ENCODE results near the gene ARL2. TPM values are rescaled to one million over a fixed set of nuclear protein-coding genes. Genes with fewer than 3 reads are reported as not detected.

ARL2 gene
- total and polyA plus RNA-seq, 2 donors (not counting 3 experiments of a cell fraction or from before 2014, with no cell fraction given) = 109 to 259 TPM

DNA sequence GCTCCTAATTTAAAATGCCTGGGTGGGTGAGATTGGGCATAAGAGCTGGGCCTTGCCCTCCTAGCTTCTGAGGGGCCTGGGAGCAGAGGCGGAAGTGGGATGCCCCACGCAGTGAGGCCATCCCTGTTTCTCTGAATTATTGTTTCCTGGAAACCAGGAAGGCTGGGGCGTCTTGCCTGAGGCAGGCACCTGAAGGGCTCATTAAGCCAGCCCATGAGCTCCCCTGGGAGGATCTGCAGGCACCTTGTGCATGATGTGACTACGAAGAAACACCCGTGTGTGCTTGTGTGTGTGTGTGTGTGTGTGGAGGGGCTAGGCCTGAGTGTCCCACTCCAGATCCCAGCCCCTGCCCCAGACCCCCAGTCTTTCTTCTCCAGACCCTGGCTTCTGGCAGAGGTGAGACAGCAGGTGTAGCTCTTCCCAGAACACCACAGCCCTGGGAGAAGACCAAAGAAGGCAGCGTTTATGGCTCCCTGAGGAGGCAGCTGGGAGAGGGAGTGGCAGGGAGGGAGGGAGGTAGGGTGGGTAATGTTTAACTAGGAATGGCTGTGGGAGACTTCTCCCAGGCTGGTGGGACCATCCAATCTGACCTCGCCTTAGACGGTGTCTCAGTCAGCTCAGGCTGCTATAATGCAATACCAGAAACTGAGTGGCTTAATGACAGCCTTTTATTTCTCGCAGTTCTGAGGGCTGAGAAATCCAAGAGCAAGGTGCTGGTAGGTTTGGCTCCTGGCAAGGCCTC is 15.1 kb upstream of the ARL2 start:
- no peaks in the 10 kb centered on the region for H3K9me1 ChIP-seq (replicated peaks; ENCODE audit: control insufficient read depth, extremely low read depth, insufficient read depth, low read length)
- DNase-seq (ENCODE audit: low read depth, low spot score) (no peak), FAIRE-seq (no peak)
- H3K79me2 ChIP-seq (ENCODE audit: control insufficient read depth, insufficient read depth, low read length) = no peaks in the 10 kb centered on the region
- H3K27ac ChIP-seq (ENCODE audit: insufficient read depth, low read depth, low read length) = no peak overlapping the region
- ChIA-PET POLR2A (no interaction called here), CTCF (interaction anchor here (0.8 to 4.2 kb wide), 5 partner anchors 9 to 81 kb away, joined by 3 to 40 read pairs (median 14); partner anchors contain the start of genes ARL2 and ATG2A)
- no peaks in the 10 kb centered on the region for H3K36me3 ChIP-seq (ENCODE audit: control insufficient read depth in 2 of 2, extremely low read depth in 1 of 2, insufficient read depth in 2 of 2, low read length in 2 of 2)
- H4K20me1 ChIP-seq (replicated peaks; ENCODE audit: control insufficient read depth, extremely low read depth, insufficient read depth, low read length) = no peaks in the 10 kb centered on the region
- H3K9ac ChIP-seq (replicated peaks; ENCODE audit: extremely low read depth, insufficient read depth, low read length) = no peak overlapping the region
- H3K9me3 ChIP-seq (replicated peaks; ENCODE audit: control insufficient read depth, insufficient read depth, low read length) = no peaks in the 10 kb centered on the region
- no peak overlapping the region for H2AFZ ChIP-seq (ENCODE audit: low read depth, low read length)
- H3K27me3 ChIP-seq (ENCODE audit: control insufficient read depth in 2 of 2, insufficient read depth in 2 of 2, low read length in 2 of 2) = no peaks in the 10 kb centered on the region
- H3K4me2 ChIP-seq (ENCODE audit: insufficient read depth, low read length) = no peak overlapping the region
- BruUV-seq (replicated peaks) = no TSS peak
- TF ChIP-seq, protein P1, sequence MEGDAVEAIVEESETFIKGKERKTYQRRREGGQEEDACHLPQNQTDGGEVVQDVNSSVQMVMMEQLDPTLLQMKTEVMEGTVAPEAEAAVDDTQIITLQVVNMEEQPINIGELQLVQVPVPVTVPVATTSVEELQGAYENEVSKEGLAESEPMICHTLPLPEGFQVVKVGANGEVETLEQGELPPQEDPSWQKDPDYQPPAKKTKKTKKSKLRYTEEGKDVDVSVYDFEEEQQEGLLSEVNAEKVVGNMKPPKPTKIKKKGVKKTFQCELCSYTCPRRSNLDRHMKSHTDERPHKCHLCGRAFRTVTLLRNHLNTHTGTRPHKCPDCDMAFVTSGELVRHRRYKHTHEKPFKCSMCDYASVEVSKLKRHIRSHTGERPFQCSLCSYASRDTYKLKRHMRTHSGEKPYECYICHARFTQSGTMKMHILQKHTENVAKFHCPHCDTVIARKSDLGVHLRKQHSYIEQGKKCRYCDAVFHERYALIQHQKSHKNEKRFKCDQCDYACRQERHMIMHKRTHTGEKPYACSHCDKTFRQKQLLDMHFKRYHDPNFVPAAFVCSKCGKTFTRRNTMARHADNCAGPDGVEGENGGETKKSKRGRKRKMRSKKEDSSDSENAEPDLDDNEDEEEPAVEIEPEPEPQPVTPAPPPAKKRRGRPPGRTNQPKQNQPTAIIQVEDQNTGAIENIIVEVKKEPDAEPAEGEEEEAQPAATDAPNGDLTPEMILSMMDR (IDR thresholded peaks at IDR 0.05; ENCODE audit: extremely low read depth in 1 of 2, insufficient read depth in 1 of 2, low read depth in 1 of 2, low read length in 2 of 2) = no peak
- no peak overlapping the region for H3K4me3 ChIP-seq (replicated peaks in 1 of 3; ENCODE audit: insufficient read depth in 1 of 3, low read depth in 1 of 3, low read length in 3 of 3)
- dilution Hi-C loops (cut with MboI; ENCODE audit: extremely low pct_ligation_motif_present, low sequenced_read_pairs) (no loop called here), intact Hi-C loops (cut with micrococcal nuclease) (no loop called here)
- no peaks in the 10 kb centered on the region for H3K4me1 ChIP-seq (ENCODE audit: control insufficient read depth, extremely low read depth, insufficient read depth, low read length)

DNA sequence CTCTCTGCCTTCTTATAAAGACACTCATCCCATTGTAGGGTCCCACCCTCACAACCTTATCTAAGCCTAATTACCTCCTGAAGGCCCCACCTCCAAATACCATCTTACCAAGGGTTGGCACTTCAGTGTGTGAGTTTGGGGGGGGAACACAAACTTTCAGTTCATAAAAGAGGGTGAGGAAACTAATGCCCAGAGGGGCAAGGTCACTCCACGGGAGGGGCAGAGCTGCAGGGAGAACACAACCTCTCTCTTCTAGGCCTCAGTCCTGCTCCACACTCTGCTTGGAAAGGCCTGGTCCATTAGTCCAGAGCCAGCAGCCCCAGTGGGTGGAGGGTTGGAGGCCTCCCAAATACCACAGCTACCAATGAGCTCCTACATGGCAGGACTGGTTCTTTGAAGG is 14.5 kb upstream of the ARL2 start:
- Histone ChIP-seq H3K79me2 (ENCODE audit: control insufficient read depth, insufficient read depth, low read length) (no peaks in the 10 kb centered on the region), H3K4me1 (ENCODE audit: control insufficient read depth, extremely low read depth, insufficient read depth, low read length) (no peaks in the 10 kb centered on the region), H3K27ac (ENCODE audit: insufficient read depth, low read depth, low read length) (no peak overlapping the region), H3K9ac (replicated peaks; ENCODE audit: extremely low read depth, insufficient read depth, low read length) (no peak overlapping the region), H3K36me3 (ENCODE audit: control insufficient read depth in 2 of 2, extremely low read depth in 1 of 2, insufficient read depth in 2 of 2, low read length in 2 of 2) (no peaks in the 10 kb centered on the region), H4K20me1 (replicated peaks; ENCODE audit: control insufficient read depth, extremely low read depth, insufficient read depth, low read length) (no peaks in the 10 kb centered on the region), H3K27me3 (ENCODE audit: control insufficient read depth in 2 of 2, insufficient read depth in 2 of 2, low read length in 2 of 2) (no peaks in the 10 kb centered on the region), H3K4me2 (ENCODE audit: insufficient read depth, low read length) (no peak overlapping the region), H3K4me3 (replicated peaks in 1 of 3; ENCODE audit: insufficient read depth in 1 of 3, low read depth in 1 of 3, low read length in 3 of 3) (no peak overlapping the region), H2AFZ (ENCODE audit: low read depth, low read length) (no peak overlapping the region), H3K9me1 (replicated peaks; ENCODE audit: control insufficient read depth, extremely low read depth, insufficient read depth, low read length) (no peaks in the 10 kb centered on the region), H3K9me3 (replicated peaks; ENCODE audit: control insufficient read depth, insufficient read depth, low read length) (no peaks in the 10 kb centered on the region)
- no peak for TF ChIP-seq GATA2 (IDR thresholded peaks at IDR 0.05; ENCODE audit: insufficient read depth, insufficient read length, low read depth, low read length)
- TF ChIP-seq, protein P2, sequence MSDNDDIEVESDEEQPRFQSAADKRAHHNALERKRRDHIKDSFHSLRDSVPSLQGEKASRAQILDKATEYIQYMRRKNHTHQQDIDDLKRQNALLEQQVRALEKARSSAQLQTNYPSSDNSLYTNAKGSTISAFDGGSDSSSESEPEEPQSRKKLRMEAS (IDR thresholded peaks at IDR 0.05; ENCODE audit: insufficient read depth, insufficient read length) = no peak
- TF ChIP-seq POLR2AphosphoS5 (IDR thresholded peaks at IDR 0.05; ENCODE audit: insufficient read depth, low read depth, low read length) = no peak
- TF ChIP-seq FOS (IDR thresholded peaks at IDR 0.05; ENCODE audit: borderline replicate concordance, insufficient read depth, low read length) = no peak
- TF ChIP-seq JUN (IDR thresholded peaks at IDR 0.05; ENCODE audit: borderline replicate concordance, insufficient read depth, insufficient read length, low read depth) = no peak
- TF ChIP-seq, protein P1 (IDR thresholded peaks at IDR 0.05; ENCODE audit: extremely low read depth in 1 of 2, insufficient read depth in 1 of 2, low read depth in 1 of 2, low read length in 2 of 2) = no peak
- TF ChIP-seq MYC (IDR thresholded peaks at IDR 0.05; ENCODE audit: low read depth, low read length) = no peak
- no peak for TF ChIP-seq EZH2 (IDR thresholded peaks at IDR 0.05; ENCODE audit: borderline replicate concordance, low read depth, low read length, severe bottlenecking)
- TF ChIP-seq POLR2A (IDR thresholded peaks at IDR 0.05; ENCODE audit: low read depth, low read length) = no peak
- dilution Hi-C loops (cut with MboI; ENCODE audit: extremely low pct_ligation_motif_present, low sequenced_read_pairs) (no loop called here), intact Hi-C loops (cut with micrococcal nuclease) (no loop called here)
- no peak for DNase-seq (ENCODE audit: low read depth, low spot score)
- no peak for FAIRE-seq
- ChIA-PET POLR2A (no interaction called here), CTCF (interaction anchor here (1.2 to 4.2 kb wide), 2 partner anchors 13 to 56 kb away, joined by 3 to 40 read pairs; partner anchors contain the start of gene ARL2)
- BruUV-seq (replicated peaks) = no TSS peak
